ENCODE results near the gene PRMT1.

GRCh38 chr19:49653466-49653806 lies 23.6 kb upstream of the PRMT1 start:
- TF ChIP-seq EZH2 (IDR thresholded peaks at IDR 0.05; ENCODE audit: borderline replicate concordance, insufficient read depth, low read depth, low read length, poor library complexity, severe bottlenecking) (no peak), CTCF (IDR thresholded peaks at IDR 0.05) (no peak)

All from B cell (primary cell).